BE2C (cell line): ENCODE data around the gene RBL1.
"Not testable (repeated sequence)": the region's sequence is repeated elsewhere in the genome, so short reads cannot be mapped to it uniquely, and the experiment has no call there.

Experiments used
- DNase-seq: peaks from one replicate; pipeline ENCODE4 v3.0.0-alpha.2; 2020
- H3K27me3 ChIP-seq: fragments of 250-450 bp; sonication (Bioruptor Pico); 2 replicates; pipeline ENCODE4 v1.5.1; 2020; ENCODE audit warnings: mild to moderate bottlenecking
- H3K36me3 ChIP-seq: fragments of 250-450 bp; sonication (Bioruptor Pico); 2 replicates; pipeline ENCODE4 v1.5.1; 2020; ENCODE audit warnings: mild to moderate bottlenecking
- H3K4me1 ChIP-seq: fragments of 250-450 bp; sonication (Bioruptor Pico); 2 replicates; pipeline ENCODE4 v1.5.1; 2020
- H3K4me3 ChIP-seq: 2 replicates; pipeline ENCODE4 v1.5.1; 2011; ENCODE audit warnings: low read depth, low read length
- H3K9me3 ChIP-seq: fragments of 250-450 bp; sonication (Bioruptor Pico); 2 replicates; pipeline ENCODE4 v1.5.1; 2020
- CTCF ChIP-seq: IDR thresholded peaks from 2 replicates; pipeline ENCODE4 v1.5.1; 2012; ENCODE audit warnings: mild to moderate bottlenecking, low read depth, low read length

The RBL1 gene

GRCh38 chr20:37071481-37071911 is 24.3 kb downstream of the RBL1 start:
- Histone ChIP-seq H3K36me3 (peaks cover 13% of the 10 kb centered on the region), H3K4me1 (no peaks in the 10 kb centered on the region), H3K9me3 (no peaks in the 10 kb centered on the region; the same call in 1 of the 2 replicates), H3K4me3 (no peak overlapping the region), H3K27me3 (no peaks in the 10 kb centered on the region)
- DNase-seq, result no peak
- no peak for TF ChIP-seq CTCF

- not testable (repeated sequence) for H3K4me3 ChIP-seq, H3K4me1 ChIP-seq, H3K9me3 ChIP-seq, DNase-seq, H3K27me3 ChIP-seq
- peaks cover 15% of the 10 kb centered on the region for H3K36me3 ChIP-seq
These were observed 26.2 kb downstream of the RBL1 start for GRCh38 chr20:37069563-37069962.

- H3K9me3 ChIP-seq, result no peaks in the 10 kb centered on the region; the same call in 1 of the 2 replicates
- no peak for TF ChIP-seq CTCF
- no peak overlapping the region for H3K4me3 ChIP-seq
- DNase-seq, result no peak
- peaks cover 27% of the 10 kb centered on the region for H3K36me3 ChIP-seq
- no peaks in the 10 kb centered on the region for H3K27me3 ChIP-seq
- H3K4me1 ChIP-seq, result no peaks in the 10 kb centered on the region
These were observed 29.6 kb downstream of the RBL1 start for GRCh38 chr20:37066168-37066567.

GRCh38 chr20:37055276-37055675 is 40.5 kb downstream of the RBL1 start:
- Histone ChIP-seq H3K27me3 (no peaks in the 10 kb centered on the region), H3K4me3 (no peak overlapping the region), H3K4me1 (no peaks in the 10 kb centered on the region), H3K9me3 (no peaks in the 10 kb centered on the region), H3K36me3 (peaks cover 61% of the 10 kb centered on the region)
- DNase-seq, result no peak
- TF ChIP-seq CTCF, result no peak

GRCh38 chr20:37053230-37053950 is 42.4 kb downstream of the RBL1 start:
- no peak for TF ChIP-seq CTCF
- no peak for DNase-seq
- no peaks in the 10 kb centered on the region for H3K4me1 ChIP-seq
- no peak overlapping the region for H3K4me3 ChIP-seq
- no peaks in the 10 kb centered on the region for H3K27me3 ChIP-seq
- peaks cover 56% of the 10 kb centered on the region for H3K36me3 ChIP-seq
- no peaks in the 10 kb centered on the region for H3K9me3 ChIP-seq

GRCh38 chr20:37042986-37043972 is 52.5 kb downstream of the RBL1 start:
- H3K4me1 ChIP-seq, result no peaks in the 10 kb centered on the region
- DNase-seq, result no peak
- no peaks in the 10 kb centered on the region for H3K27me3 ChIP-seq
- no peak overlapping the region for H3K4me3 ChIP-seq
- H3K36me3 ChIP-seq, result peaks cover 72% of the 10 kb centered on the region
- H3K9me3 ChIP-seq, result no peaks in the 10 kb centered on the region
- TF ChIP-seq CTCF, result no peak

GRCh38 chr20:37039366-37039765 is 56.4 kb downstream of the RBL1 start:
- H3K36me3 ChIP-seq, result peaks cover 58% of the 10 kb centered on the region

More at GRCh38 chr20:37039366-37039765, 56.4 kb downstream of the RBL1 start:
- DNase-seq, H3K4me1 ChIP-seq, H3K9me3 ChIP-seq, H3K4me3 ChIP-seq, H3K27me3 ChIP-seq: not testable (repeated sequence)
